PFSK-1 (cell line): ENCODE results near the gene LDLR.

ENCODE experiments used
- FOXP2 ChIP-seq: optimal IDR thresholded peaks from 2 replicates; pipeline ENCODE3; 2011; ENCODE audit warnings: borderline replicate concordance, control low read depth, inconsistent platforms; ENCODE audit not compliant: insufficient read depth; ENCODE audit errors: extremely low read length, extremely low read depth
- POLR2AphosphoS5 ChIP-seq: IDR thresholded peaks from 2 replicates; pipeline ENCODE4 v1.6.1; 2012; ENCODE audit warnings: low read depth, mild to moderate bottlenecking, control low read depth, low read length, moderate library complexity
- SIN3A ChIP-seq: IDR thresholded peaks from 2 replicates; pipeline ENCODE4 v1.6.1; 2012; ENCODE audit warnings: mild to moderate bottlenecking, low read length, moderate library complexity, borderline replicate concordance; ENCODE audit not compliant: insufficient read depth
- TAF1 ChIP-seq: IDR thresholded peaks from 2 replicates; pipeline ENCODE4 v1.6.1; 2012; ENCODE audit warnings: low read length, control low read depth, borderline replicate concordance; ENCODE audit not compliant: insufficient read depth
- TF ChIP-seq, protein P1 (sequence below), 2 experiments: IDR thresholded peaks; 2 replicates each; pipeline versions ENCODE4 v1.6.1 to v1.8.0; 2011 to 2012; ENCODE audit warnings: low read depth in 2 of 2, low read length in 2 of 2, control low read depth in 1 of 2, inconsistent platforms in 1 of 2, mild to moderate bottlenecking in 1 of 2, moderate library complexity in 1 of 2; ENCODE audit not compliant: insufficient read depth in 1 of 2

LDLR gene

DNA sequence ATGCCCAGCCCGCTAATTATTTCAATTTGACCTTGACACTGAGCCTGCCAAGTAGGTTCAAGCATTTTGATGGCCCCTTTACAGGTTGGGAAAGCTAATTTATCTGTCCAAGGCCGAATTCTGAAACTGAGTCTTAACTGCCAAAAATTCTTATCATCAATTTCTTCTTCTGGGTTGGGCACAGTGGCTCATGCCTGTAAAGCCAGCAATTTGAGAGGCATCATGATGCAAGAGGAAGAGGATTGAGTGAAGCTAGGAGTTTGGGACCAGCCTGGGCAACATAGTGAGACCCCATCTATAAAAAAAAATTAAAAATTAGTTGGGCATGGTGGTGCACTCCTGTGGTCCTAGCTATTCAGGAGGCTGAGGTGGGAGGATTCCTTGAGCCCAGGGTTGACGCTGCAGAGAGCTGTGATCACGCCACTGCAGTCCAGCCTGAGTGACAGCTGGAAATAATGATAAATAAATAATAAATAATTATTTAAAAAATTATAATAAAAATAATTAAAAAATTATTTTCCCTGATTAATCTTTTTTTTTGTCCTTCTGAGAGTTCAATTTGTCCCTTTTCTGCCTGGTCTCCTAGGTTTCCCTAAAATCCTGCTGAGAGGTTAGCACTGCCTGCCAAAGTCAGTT lies 1.3 kb upstream of the LDLR start:
- TF ChIP-seq, protein P1, sequence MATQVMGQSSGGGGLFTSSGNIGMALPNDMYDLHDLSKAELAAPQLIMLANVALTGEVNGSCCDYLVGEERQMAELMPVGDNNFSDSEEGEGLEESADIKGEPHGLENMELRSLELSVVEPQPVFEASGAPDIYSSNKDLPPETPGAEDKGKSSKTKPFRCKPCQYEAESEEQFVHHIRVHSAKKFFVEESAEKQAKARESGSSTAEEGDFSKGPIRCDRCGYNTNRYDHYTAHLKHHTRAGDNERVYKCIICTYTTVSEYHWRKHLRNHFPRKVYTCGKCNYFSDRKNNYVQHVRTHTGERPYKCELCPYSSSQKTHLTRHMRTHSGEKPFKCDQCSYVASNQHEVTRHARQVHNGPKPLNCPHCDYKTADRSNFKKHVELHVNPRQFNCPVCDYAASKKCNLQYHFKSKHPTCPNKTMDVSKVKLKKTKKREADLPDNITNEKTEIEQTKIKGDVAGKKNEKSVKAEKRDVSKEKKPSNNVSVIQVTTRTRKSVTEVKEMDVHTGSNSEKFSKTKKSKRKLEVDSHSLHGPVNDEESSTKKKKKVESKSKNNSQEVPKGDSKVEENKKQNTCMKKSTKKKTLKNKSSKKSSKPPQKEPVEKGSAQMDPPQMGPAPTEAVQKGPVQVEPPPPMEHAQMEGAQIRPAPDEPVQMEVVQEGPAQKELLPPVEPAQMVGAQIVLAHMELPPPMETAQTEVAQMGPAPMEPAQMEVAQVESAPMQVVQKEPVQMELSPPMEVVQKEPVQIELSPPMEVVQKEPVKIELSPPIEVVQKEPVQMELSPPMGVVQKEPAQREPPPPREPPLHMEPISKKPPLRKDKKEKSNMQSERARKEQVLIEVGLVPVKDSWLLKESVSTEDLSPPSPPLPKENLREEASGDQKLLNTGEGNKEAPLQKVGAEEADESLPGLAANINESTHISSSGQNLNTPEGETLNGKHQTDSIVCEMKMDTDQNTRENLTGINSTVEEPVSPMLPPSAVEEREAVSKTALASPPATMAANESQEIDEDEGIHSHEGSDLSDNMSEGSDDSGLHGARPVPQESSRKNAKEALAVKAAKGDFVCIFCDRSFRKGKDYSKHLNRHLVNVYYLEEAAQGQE (IDR thresholded peaks at IDR 0.05; ENCODE audit: insufficient read depth in 1 of 2, low read depth in 2 of 2, low read length in 2 of 2) = no peak
- TF ChIP-seq TAF1 (no peak), SIN3A (no peak), POLR2AphosphoS5 (no peak), FOXP2 (no peak)

GRCh38 chr19:11088506-11089253 lies 583 bp upstream of the LDLR start:
- TF ChIP-seq TAF1 (no peak; the same call in 1 of the 2 replicates), SIN3A (no peak), POLR2AphosphoS5 (no peak), FOXP2 (no peak)
- TF ChIP-seq, protein P1 (IDR thresholded peaks at IDR 0.05; ENCODE audit: insufficient read depth in 1 of 2, low read depth in 2 of 2, low read length in 2 of 2) = no peak

DNA sequence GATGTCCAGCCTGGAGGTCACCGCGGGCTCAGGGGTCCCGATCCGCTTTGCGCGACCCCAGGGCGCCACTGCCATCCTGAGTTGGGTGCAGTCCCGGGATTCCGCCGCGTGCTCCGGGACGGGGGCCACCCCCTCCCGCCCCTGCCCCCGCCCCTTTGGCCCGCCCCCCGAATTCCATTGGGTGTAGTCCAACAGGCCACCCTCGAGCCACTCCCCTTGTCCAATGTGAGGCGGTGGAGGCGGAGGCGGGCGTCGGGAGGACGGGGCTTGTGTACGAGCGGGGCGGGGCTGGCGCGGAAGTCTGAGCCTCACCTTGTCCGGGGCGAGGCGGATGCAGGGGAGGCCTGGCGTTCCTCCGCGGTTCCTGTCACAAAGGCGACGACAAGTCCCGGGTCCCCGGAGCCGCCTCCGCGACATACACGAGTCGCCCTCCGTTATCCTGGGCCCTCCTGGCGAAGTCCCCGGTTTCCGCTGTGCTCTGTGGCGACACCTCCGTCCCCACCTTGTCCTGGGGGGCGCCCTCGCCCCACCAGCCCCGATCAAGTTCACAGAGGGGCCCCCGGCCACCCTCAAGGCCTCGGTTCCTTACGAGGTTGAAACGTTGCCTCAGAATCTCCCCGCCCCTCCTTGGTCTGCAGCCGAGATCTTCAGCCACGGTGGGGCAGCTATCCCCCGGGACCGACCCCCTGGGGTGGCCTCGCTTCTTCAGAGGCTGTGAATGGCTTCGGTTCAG lies 1.2 kb downstream of the LDLR start:
- TF ChIP-seq POLR2AphosphoS5 = peak; percentile 78
- TF ChIP-seq TAF1 = 0 out of 2 replicates have a peak, but pooled peaks have one; percentile 40
- TF ChIP-seq FOXP2 = peak; percentile 91
- TF ChIP-seq, protein P1 (IDR thresholded peaks at IDR 0.05; ENCODE audit: insufficient read depth in 1 of 2, low read depth in 2 of 2, low read length in 2 of 2) = no peak
- peak; percentile 39; the same call in 1 of the 2 replicates for TF ChIP-seq SIN3A

DNA sequence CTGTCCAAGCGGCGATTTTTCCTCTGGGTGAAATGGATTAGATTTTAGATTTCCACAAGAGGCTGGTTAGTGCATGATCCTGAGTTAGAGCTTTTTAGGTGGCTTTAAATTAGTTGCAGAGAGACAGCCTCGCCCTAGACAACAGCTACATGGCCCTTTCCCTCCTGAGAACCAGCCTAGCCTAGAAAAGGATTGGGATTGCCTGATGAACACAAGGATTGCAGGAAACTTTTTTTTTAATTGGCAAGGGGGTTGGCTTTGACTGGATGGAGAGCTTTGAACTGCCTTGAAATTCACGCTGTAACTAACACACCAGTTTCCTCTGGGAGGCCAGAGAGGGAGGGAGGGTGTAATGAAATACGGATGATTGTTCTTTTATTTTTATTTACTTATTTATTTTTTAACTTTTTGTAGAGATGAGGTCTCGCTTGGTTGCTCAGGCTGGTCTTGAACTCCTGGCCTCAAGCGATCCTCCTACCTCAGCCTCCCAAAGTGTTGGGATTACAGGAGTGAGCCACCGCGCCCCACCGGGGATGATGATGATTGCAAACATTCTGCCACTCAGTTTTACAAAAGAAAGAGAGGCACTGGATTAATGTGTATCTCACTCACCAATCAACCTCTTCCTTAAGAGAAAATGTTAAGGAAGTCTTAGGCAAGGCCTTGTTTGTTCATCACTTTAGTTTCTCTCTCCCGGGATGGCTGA lies 1.9 kb downstream of the LDLR start:
- no peak for TF ChIP-seq FOXP2
- TF ChIP-seq, protein P1 (IDR thresholded peaks at IDR 0.05; ENCODE audit: insufficient read depth in 1 of 2, low read depth in 2 of 2, low read length in 2 of 2) = no peak
- TF ChIP-seq TAF1 = no peak
- no peak for TF ChIP-seq SIN3A
- TF ChIP-seq POLR2AphosphoS5 = no peak
